ENCODE measurements around the gene OSTM1.

OSTM1 gene

GRCh38 chr6:108102965-108103364 lies 28.4 kb upstream of the OSTM1 start:
- DNase-seq (ENCODE audit: low read depth), result no peak

DNA sequence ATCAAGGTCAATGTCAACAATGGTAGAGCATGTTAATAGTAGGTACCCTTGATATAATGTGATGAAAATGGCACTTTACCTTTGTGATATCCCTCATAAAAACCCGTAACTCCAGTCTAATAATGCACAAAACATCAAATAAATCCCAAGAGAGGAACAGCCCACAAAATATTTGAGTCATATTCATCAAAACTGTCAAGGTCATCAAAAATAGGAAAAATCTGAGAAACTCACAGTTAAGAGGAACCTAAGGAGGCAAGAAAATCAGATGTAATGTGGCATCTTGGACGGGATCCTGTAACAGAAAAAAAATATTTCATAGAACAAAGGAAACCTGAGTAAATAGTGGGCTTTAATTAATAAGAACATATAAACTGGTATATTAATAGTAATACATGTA lies 25.5 kb upstream of the OSTM1 start:
- DNase-seq (ENCODE audit: low read depth), result no peak

DNA sequence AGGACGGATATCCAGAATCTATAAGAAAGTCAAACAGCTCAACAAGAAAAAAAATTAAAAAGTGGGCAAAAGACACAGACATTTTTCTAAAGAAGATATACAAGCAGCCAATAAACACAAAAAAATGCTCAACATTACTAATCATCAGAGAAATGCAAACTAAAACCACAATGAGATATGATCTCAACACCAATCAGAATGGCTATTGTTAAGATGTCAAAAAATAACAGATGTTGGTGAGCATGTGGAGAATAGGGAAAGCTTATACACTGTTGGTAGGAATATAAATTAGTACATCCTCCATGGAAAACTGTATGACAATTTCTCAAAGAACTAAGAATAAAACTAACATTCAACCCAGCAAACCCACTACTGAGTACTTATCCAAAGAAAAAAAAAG lies 23.3 kb upstream of the OSTM1 start:
- DNase-seq (ENCODE audit: low read depth), result no peak

GRCh38 chr6:108093781-108094300 lies 19.3 kb upstream of the OSTM1 start:
- DNase-seq (ENCODE audit: low read depth), result no peak

- no peak for DNase-seq (ENCODE audit: low read depth)
These were observed 16.7 kb upstream of the OSTM1 start for GRCh38 chr6:108091288-108091687.

GRCh38 chr6:108083349-108083748 lies 8.8 kb upstream of the OSTM1 start:
- no peak for DNase-seq (ENCODE audit: low read depth)

DNA sequence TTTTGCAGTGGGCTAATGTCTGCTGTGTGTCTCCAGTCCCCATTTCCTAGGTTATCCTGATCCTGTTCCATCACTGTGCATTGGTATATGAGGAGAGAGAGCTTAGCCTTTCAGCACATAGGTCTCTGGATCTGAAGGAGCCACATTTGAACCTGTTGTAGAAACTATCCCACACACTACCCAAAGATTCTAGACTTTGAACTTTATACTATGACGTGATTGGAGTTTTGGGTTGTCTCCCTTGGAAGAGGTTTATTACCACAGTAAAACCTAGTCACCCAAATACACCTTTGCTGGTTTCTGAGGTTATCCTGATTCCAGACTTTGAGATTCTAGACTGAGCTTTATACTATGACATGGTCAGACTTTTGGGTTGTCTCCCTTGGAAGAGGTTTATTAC lies 8.0 kb upstream of the OSTM1 start:
- DNase-seq (ENCODE audit: low read depth), result no peak

GRCh38 chr6:108080010-108080780 lies 5.7 kb upstream of the OSTM1 start:
- no peak for DNase-seq (ENCODE audit: low read depth)

- DNase-seq (ENCODE audit: low read depth), result no peak
These were observed 3.6 kb upstream of the OSTM1 start for GRCh38 chr6:108078191-108078590.

- DNase-seq (ENCODE audit: low read depth), result peak; percentile 11
These were observed 533 bp downstream of the OSTM1 start for GRCh38 chr6:108074057-108074358.

DNA sequence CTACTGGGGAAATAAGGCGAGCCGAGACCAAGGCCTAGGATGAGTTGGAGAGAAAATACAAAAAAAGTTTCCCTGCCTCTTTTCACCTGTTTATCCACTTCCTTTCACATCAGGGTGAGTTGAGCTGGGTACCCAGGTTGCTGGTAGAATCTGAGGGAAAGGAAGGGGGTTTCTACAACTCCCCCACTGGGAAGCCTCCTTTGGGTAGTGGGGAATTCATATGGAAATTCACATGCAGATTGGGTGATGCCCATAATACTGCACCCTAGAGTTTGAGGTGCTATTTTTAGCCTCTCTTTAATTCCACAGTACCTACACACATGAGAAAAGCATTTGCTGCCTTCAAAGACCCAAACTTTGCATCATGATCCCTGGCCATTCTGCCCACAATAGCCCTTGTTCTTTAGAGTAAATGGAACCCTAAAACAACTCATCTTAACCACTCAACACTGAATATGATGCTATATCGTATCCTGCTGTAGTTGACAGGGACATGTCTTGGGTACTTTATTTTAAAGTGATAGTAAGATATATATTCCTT lies 2.7 kb downstream of the OSTM1 start:
- DNase-seq (ENCODE audit: low read depth), result no peak

GRCh38 chr6:108068618-108069017 lies 5.9 kb downstream of the OSTM1 start:
- no peak for DNase-seq (ENCODE audit: low read depth)

DNA sequence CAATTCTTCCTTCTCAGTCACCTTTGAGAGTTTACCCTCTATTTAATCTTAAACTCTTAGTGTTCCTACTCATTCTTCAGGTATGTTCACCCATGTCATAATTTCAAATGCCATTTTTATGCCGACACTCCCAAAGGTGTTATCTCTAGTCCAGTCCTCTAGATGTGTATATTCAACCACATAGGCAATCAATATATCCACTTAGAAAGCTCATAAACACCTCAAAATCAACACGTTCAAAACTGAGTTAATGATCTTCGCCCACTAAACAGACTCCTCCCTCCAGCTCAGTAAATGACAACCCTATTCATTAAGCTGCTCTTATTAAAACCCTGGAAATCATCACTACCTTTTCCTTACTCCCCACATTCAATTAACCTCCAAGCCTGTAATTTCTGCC lies 6.4 kb downstream of the OSTM1 start:
- no peak for DNase-seq (ENCODE audit: low read depth)

DNA sequence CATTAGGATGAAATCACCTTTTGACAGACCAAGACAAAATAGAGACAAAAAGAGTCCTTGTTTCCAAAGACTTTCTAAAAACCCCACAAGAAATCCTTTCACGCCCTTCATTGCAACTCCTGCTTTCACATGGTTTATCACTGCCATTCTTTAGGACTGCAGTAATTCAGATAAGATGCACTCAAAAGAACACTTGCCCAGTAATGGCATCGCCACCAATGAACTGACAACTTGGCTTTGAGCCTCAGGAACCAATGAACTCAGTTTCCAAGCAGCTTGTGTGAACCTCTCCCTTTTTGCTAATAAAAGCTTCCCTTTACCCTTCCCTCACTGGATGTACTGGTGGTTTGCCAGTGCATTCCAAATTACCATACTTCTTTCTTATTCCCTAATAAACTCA lies 21.8 kb downstream of the OSTM1 start:
- DNase-seq (ENCODE audit: low read depth), result no peak

DNA sequence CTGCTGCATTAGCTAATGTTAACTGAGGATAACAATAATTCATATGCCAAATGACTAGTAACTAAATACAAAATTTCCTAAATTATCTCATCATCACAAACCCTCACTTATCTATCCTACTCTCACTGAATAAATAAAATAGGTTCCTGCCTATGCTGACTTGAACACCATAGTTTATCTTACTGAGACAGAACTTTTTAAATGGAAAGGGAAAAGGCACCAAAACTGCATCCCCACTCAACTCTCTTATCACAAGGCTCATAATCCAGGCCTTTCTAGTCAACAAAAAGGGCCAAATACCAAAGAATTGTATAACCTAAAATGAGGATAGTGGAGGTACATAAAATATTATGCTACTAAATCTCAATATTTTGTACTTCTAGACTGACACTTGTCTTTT lies 23.1 kb downstream of the OSTM1 start:
- DNase-seq (ENCODE audit: low read depth), result no peak

DNA sequence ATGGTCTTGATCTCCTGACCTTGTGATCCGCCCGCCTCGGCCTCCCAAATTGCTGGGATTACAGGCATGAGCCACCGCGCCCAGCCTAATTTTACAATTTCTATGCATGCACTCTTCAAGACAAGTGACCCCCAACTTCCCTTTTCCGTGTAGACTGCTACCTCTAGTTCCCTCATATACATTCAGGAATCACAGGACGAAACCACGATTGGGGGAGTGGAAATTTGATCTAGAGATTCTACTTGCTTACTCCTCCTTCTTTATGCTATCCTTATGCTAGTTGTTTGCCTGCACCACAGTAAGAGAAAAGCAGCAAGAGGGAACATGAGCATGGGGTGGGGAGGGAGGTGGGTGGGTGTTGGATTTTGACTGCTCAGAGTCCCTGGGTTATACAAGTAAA lies 34.9 kb downstream of the OSTM1 start:
- no peak for DNase-seq (ENCODE audit: low read depth)

- DNase-seq (ENCODE audit: low read depth), result no peak
These were observed 37.7 kb downstream of the OSTM1 start for GRCh38 chr6:108036884-108037283.

DNA sequence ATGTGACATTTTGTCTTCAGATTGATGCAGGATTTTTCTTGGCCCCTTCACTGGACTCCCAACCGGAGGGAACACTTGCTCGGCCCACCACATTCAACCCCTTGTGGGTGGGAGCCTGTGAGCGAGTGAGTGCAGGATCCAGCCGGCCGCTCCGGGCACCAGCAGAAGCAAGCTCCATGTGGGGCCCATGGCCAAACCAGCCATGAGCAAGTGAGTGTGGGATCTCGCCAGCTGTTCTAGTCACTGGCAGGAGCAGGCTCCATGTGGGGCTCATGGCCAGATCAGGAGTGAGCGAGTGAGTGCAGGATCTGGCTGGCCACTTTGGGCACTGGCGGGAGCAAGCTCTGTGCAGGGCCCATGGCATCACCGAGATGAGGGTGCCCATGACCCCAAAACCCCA lies 42.6 kb downstream of the OSTM1 start:
- DNase-seq (ENCODE audit: low read depth), result no peak

DNA sequence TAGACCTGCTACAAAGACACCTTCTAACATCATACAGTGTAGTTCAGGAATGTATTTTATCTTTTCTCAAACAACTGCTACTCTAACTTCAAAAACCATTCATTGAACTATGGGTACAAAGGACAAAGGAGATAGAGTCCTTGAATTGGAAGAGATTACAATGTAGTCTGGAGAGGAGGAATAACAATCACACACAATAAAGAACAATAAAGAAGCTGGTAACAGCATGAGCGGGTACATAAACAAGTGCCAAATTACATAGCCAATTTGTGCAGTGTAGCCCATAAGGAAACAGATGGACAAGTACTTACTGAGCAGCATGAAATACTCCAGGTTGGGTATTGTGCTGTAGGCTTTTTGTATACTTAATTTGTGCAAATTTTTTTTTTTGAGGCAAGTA lies 44.3 kb downstream of the OSTM1 start:
- DNase-seq (ENCODE audit: low read depth), result no peak

GRCh38 chr6:108029226-108029921 lies 45.2 kb downstream of the OSTM1 start:
- DNase-seq (ENCODE audit: low read depth), result no peak

DNA sequence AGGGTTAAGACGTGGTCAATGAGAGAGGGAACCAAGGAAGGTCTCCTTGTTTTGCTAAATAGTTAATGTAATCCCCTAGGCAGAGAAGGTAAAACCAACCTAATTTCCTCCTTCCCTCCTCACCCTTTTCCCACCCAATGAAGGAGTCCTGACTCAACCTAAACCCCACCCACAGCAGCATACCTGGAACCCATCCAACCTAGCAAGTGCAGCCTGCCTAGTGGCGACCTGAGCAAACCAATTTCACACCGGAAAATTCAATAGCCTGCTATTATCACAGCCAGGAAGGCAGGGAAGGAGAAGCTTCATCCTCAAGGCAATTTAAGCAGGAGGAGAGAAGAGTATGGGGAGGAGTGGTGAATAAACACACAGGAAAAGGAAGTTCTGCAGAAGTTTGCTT lies 46.9 kb downstream of the OSTM1 start:
- no peak for DNase-seq (ENCODE audit: low read depth)

GRCh38 chr6:108027056-108027455 lies 47.5 kb downstream of the OSTM1 start:
- DNase-seq (ENCODE audit: low read depth), result no peak

- no peak for DNase-seq (ENCODE audit: low read depth)
These were observed 50.0 kb downstream of the OSTM1 start for GRCh38 chr6:108024427-108025073.

Measured in activated T-helper 9 cell treated with anti-CD3 and anti-CD28 coated beads, Interleukin-2, amount 50 U/mL, for 16 hours (primary cell).